ES-I3 (cell line): ENCODE measurements around the gene AKAP13.
"Not testable (repeated sequence)": the region's sequence is repeated elsewhere in the genome, so short reads cannot be mapped to it uniquely, and the experiment has no call there.

ENCODE experiments used
- H3K36me3 ChIP-seq: 2 replicates; pipeline ENCODE4 v1.6.1; 2013; ENCODE audit warnings: mild to moderate bottlenecking, low read length, control low read depth, moderate library complexity; ENCODE audit not compliant: insufficient read depth
- H3K4me1 ChIP-seq: 2 replicates; pipeline ENCODE4 v1.6.1; 2013; ENCODE audit warnings: mild to moderate bottlenecking, control low read depth, low read length; ENCODE audit not compliant: insufficient read depth
- H3K9ac ChIP-seq: 2 replicates; pipeline ENCODE4 v1.6.1; 2013; ENCODE audit warnings: low read depth, mild to moderate bottlenecking, low read length, moderate library complexity
- H3K9me3 ChIP-seq: 2 replicates; pipeline ENCODE4 v1.6.1; 2013; ENCODE audit warnings: mild to moderate bottlenecking, low read length, moderate library complexity; ENCODE audit not compliant: control insufficient read depth, insufficient read depth

The AKAP13 gene

GRCh38 chr15:85652457-85652856 is 272.1 kb downstream of the AKAP13 start:
- Histone ChIP-seq H3K4me1 (peaks cover 8% of the 10 kb centered on the region; the same call in 1 of the 2 replicates), H3K9me3 (no peaks in the 10 kb centered on the region), H3K36me3 (no peaks in the 10 kb centered on the region), H3K9ac (no peak overlapping the region)

GRCh38 chr15:85657132-85657531 is 276.7 kb downstream of the AKAP13 start:
- Histone ChIP-seq H3K9ac (no peak overlapping the region), H3K36me3 (0 out of 2 replicates have a peak, but pooled peaks cover 3% of the 10 kb centered on the region)

GRCh38 chr15:85658816-85659215 is 278.4 kb downstream of the AKAP13 start:
- no peaks in the 10 kb centered on the region for H3K9me3 ChIP-seq
- H3K9ac ChIP-seq = no peak overlapping the region
- H3K4me1 ChIP-seq = 0 out of 2 replicates have a peak, but pooled peaks cover 3% of the 10 kb centered on the region
- H3K36me3 ChIP-seq = 0 out of 2 replicates have a peak, but pooled peaks cover 3% of the 10 kb centered on the region

More at GRCh38 chr15:85657132-85657531, 276.7 kb downstream of the AKAP13 start:
- Histone ChIP-seq H3K4me1 (0 out of 2 replicates have a peak, but pooled peaks cover 3% of the 10 kb centered on the region), H3K9me3 (no peaks in the 10 kb centered on the region)

- peaks cover 7% of the 10 kb centered on the region; the same call in 1 of the 2 replicates for H3K36me3 ChIP-seq
- H3K4me1 ChIP-seq = no peaks in the 10 kb centered on the region
- no peak overlapping the region for H3K9ac ChIP-seq
- no peaks in the 10 kb centered on the region for H3K9me3 ChIP-seq
These were observed 281.5 kb downstream of the AKAP13 start for GRCh38 chr15:85661859-85662258.

- H3K9me3 ChIP-seq, H3K9ac ChIP-seq, H3K36me3 ChIP-seq, H3K4me1 ChIP-seq: not testable (repeated sequence)
These were observed 285.3 kb downstream of the AKAP13 start for GRCh38 chr15:85665677-85666076.

- H3K9ac ChIP-seq = no peak overlapping the region
These were observed 287.4 kb downstream of the AKAP13 start for GRCh38 chr15:85667491-85668424.

GRCh38 chr15:85671156-85671555 is 290.8 kb downstream of the AKAP13 start:
- peaks cover 4% of the 10 kb centered on the region; the same call in 1 of the 2 replicates for H3K36me3 ChIP-seq
- no peaks in the 10 kb centered on the region for H3K9me3 ChIP-seq
- H3K9ac ChIP-seq = no peak overlapping the region
- no peaks in the 10 kb centered on the region for H3K4me1 ChIP-seq

More at GRCh38 chr15:85667491-85668424, 287.4 kb downstream of the AKAP13 start:
- peaks cover 8% of the 10 kb centered on the region; the same call in 1 of the 2 replicates for H3K36me3 ChIP-seq
- H3K4me1 ChIP-seq = no peaks in the 10 kb centered on the region
- H3K9me3 ChIP-seq = no peaks in the 10 kb centered on the region

GRCh38 chr15:85672332-85673084 is 292.1 kb downstream of the AKAP13 start:
- Histone ChIP-seq H3K4me1 (no peaks in the 10 kb centered on the region), H3K36me3 (peaks cover 4% of the 10 kb centered on the region; the same call in 1 of the 2 replicates), H3K9ac (no peak overlapping the region), H3K9me3 (no peaks in the 10 kb centered on the region)

GRCh38 chr15:85673326-85673725 is 292.9 kb downstream of the AKAP13 start:
- H3K9me3 ChIP-seq = no peaks in the 10 kb centered on the region
- no peak overlapping the region for H3K9ac ChIP-seq
- no peaks in the 10 kb centered on the region for H3K4me1 ChIP-seq
- H3K36me3 ChIP-seq = peaks cover 4% of the 10 kb centered on the region; the same call in 1 of the 2 replicates

- Histone ChIP-seq H3K9me3 (no peaks in the 10 kb centered on the region), H3K4me1 (no peaks in the 10 kb centered on the region), H3K9ac (no peak overlapping the region), H3K36me3 (no peaks in the 10 kb centered on the region)
These were observed 296.1 kb downstream of the AKAP13 start for GRCh38 chr15:85676342-85677098.

GRCh38 chr15:85679231-85679630 is 298.8 kb downstream of the AKAP13 start:
- H3K9me3 ChIP-seq = no peaks in the 10 kb centered on the region
- no peak overlapping the region for H3K9ac ChIP-seq
- H3K36me3 ChIP-seq = peaks cover 4% of the 10 kb centered on the region; the same call in 1 of the 2 replicates
- no peaks in the 10 kb centered on the region for H3K4me1 ChIP-seq

- H3K36me3 ChIP-seq = peaks cover 4% of the 10 kb centered on the region; the same call in 1 of the 2 replicates
- H3K9me3 ChIP-seq = no peaks in the 10 kb centered on the region
- H3K9ac ChIP-seq = no peak overlapping the region
- no peaks in the 10 kb centered on the region for H3K4me1 ChIP-seq
These were observed 301.0 kb downstream of the AKAP13 start for GRCh38 chr15:85681386-85681785.

- H3K4me1 ChIP-seq = peaks cover 8% of the 10 kb centered on the region
- H3K36me3 ChIP-seq = peaks cover 4% of the 10 kb centered on the region; the same call in 1 of the 2 replicates
- no peaks in the 10 kb centered on the region for H3K9me3 ChIP-seq
- H3K9ac ChIP-seq = no peak overlapping the region
These were observed 303.8 kb downstream of the AKAP13 start for GRCh38 chr15:85684174-85684710.
